Skin epidermis (tissue), 12 donors: Measurements from ENCODE around the gene SELPLG.

Experiments used
- H3K27ac ChIP-seq, 21 experiments: fragments of 200-600 bp; sonication (generic) in 11 of 21; one replicate each; pipeline ENCODE4 v1.5.0; 2020; ENCODE audit warnings: mild to moderate bottlenecking in 3 of 21, inconsistent platforms in 2 of 21, moderate library complexity in 2 of 21
- H3K4me3 ChIP-seq, 7 experiments: fragments of 200-600 bp; sonication (generic) in 2 of 7; one replicate each; pipeline ENCODE4 v1.5.0; 2020; ENCODE audit warnings: inconsistent platforms in 2 of 7, mild to moderate bottlenecking in 2 of 7, moderate library complexity in 1 of 7

SELPLG gene

DNA sequence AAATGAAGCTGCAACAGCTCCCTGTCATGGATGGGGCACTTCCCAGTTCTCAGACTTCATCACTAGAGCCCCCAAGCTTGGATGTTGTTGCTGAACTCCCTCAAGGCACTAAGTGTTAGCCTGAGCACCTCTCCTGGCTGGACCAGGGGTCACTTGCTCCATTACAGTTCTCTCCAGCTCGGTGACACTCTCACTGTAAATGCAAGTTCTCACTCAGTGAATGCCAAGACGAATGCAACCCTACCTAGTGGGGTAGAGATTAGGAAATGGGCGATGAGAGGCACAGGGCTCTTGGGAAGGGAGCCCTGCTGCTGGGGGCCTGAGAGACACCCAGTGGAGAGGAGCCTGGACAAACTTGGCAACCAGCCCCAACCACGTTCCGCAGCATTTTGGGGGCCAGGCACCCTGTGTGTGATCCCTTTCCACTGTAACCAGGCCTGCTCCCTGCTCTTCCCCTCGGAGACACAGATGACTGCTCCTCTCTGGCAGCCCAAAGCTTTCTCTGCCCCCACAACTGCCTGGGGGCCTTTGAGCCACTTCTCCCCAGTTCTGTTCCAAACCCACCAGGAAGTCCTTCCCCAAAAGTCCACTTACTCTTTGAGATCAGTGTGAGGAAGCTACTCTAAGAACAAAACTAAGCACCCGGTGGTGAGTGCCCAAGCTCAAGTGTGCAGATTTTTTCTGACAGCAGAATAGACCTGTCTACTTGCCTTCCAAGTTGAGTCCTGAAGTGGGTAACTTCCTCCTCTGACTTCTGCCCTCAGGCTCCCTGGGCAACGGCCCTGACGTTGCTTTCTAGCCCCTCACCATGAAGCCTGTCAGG, 8.0 kb upstream of the SELPLG start:
- Histone ChIP-seq H3K4me3 (no peak overlapping the region), H3K27ac (peak overlapping the region in 14 of 21 experiments; percentile 9 to 61 (median 33))

DNA sequence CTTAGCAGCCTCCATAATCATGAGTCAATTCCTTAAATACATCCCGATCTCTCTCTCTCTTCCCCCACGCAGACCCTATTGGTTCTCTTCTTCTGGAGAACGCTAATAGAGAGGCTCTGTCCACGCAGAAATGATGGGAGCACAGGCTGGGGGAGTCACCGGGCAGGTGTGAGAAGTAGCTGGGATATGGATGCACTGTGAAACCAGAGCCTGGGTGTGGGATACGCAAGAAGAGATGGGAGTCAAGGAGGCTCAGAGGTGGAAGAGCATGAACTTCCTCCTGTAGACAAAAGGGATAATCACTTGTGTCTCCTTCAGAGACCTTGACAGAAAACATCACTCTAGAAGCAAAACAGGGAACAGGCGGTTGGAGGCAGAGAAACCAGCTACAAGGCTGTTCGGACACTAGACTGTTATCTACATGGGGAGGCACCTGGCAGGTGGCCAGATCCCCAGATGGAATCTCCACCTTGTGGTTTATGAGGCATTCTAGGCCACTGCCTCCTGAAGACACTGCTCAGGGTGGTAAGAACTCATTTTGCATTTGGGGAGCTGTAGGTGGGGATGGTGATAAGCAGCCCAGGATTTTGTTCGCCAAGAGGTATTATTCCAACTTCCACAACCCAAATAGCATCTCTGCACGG, 7.2 kb upstream of the SELPLG start:
- H3K4me3 ChIP-seq, result no peak overlapping the region
- peak overlapping the region in 5 of 21 experiments; percentile 24 to 61 (median 40) for H3K27ac ChIP-seq

DNA sequence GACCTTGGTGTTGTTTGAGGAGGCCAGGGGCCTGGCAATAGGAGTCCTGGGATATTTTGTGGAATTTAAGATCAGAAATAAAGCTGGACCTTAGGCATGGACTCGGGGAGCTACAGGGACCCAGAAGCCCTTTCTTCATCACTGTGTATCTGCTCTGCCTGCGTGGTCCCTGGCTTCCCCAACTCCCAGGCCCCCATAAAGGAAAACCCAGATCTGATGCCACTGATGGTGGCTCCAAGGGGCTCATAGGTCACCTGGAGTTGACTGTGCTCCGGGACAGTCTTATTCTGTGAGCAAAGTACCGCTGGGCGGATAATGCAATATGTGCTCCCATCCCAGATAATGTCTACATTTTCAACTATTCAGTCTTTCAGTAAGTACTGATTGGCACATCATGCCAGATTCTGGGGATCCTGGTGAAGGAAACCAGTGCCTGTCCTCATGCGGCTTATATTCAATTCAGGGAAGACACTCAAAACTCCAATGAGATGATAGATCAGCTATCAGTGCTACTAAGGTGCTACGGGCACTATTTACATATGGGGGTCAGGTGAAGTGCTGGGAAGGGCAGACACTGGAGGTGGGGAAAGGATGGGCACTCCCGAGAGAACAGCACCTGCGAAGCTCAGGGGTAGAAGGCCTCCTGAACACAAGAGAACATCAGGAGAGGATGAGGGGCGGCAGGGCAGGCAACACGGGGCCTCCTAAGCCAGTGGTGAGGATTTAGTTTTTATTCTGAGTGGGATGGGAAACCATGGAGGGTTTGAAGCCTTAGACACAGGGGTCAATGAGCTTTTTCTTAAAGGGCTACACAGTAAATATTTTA, 5.5 kb upstream of the SELPLG start:
- peak overlapping the region in 17 of 21 experiments; percentile 4 to 97 (median 43) for H3K27ac ChIP-seq
- no peak overlapping the region for H3K4me3 ChIP-seq

DNA sequence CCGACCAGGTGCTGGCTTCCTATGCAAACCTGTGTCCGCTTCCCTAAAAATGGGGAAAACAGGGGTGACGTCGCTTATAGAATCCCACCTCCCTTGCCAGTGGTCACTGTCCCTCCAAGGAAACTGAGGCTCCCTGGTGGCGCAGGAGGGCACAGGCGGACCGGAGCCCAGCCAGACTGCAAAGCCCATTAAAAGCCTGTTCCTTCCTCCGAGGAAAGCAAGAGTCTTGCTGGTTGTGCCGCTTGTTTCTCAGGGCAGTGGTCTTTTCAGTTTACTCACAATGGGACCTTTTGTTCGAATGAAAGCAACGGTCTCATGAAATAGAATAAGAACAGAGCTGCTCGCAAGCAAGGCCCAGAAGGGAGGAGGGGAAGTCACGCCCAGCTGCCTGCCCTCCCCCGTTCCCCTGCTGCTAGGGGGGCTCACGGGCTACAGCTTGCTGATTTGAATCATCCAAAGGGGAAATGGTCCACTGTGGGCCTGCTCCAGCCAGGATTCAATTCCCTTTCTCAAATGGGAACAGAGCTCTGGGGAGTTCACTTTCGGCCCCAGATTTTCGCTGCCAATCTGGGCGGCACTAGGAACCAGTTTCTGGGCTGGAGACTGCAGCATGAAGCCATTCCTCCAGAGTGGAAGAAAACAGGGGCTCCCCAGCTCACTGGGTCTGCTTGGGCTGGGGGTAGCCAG, 4.6 kb upstream of the SELPLG start:
- no peak overlapping the region for H3K4me3 ChIP-seq
- peak overlapping the region in 20 of 21 experiments; percentile 2 to 97 (median 44) for H3K27ac ChIP-seq

DNA sequence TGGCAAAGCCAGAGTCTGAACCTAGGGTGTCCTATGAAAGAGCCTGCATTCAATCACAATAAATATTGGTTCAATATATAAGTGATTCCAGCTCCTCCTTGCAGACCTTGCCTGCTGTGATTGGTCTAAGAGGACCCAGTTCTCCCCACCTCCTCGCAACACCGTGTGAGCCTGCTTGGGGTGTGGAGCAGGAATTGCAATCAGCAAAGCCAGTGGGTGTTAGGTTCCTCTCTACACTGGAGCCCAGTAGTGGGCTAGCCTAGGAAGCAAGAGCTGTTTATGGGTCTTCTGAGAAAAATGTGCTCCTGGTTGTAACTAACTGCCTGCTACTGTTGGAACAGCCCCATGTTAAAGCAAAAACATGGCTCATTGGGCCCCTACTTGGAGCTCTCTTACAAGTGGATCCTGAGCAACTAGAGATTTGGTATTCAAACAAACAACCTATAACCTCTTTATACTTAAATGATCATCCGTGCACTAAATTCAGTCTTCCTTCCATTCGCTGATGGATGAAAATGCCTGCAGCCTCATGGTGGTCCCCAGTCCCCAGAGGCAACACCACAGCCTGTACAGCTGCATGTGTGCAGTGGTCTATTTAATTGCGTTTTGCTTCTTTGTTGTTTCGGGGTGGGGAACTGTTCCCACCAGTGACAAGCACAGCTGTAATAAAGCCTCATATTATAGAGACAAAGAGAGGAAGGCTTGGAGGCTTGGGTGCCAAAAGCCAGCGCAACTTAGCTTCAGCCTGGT, 3.7 kb upstream of the SELPLG start:
- peak overlapping the region in 15 of 21 experiments; percentile 28 to 97 (median 52) for H3K27ac ChIP-seq
- H3K4me3 ChIP-seq, result no peak overlapping the region

DNA sequence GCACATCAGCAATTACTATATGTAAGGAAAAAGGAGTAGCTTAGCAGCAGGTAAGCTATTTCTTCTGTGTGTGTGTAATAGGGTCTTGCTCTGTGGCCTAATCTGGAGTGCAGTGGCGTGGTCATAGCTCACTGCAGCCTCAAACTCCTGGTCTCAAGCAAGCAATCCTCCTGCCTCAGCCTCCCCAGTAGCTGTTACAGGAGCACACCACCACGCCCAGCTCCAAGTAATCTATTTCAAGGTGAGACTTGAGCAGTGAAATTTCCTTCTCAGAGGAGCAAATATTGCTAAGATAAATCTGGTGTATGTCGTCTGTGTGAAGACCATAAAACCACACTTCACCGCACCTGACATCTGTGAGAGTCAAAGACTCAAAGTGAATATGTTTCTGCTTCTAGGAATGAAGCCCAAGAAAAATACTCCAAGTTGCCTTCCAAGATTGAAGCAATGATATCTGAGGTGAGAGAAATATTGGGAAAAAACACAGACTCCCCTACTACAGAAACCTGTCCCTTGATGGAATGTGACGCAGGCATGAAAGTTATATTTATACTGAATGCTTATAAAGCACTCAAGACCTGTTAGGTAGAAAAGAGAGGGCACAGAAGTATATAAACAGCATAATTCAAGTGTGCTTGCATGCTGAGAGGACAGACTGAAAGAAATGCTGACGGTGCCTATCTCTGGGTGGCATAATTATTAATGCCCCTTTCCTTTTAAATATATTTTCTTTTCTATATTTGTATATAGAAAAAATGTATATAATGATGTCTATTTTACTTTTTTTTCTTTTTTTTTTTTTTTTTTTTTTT, 2.5 kb upstream of the SELPLG start:
- H3K27ac ChIP-seq, result peak overlapping the region in 15 of 21 experiments; percentile 23 to 97 (median 69)
- no peak overlapping the region for H3K4me3 ChIP-seq

DNA sequence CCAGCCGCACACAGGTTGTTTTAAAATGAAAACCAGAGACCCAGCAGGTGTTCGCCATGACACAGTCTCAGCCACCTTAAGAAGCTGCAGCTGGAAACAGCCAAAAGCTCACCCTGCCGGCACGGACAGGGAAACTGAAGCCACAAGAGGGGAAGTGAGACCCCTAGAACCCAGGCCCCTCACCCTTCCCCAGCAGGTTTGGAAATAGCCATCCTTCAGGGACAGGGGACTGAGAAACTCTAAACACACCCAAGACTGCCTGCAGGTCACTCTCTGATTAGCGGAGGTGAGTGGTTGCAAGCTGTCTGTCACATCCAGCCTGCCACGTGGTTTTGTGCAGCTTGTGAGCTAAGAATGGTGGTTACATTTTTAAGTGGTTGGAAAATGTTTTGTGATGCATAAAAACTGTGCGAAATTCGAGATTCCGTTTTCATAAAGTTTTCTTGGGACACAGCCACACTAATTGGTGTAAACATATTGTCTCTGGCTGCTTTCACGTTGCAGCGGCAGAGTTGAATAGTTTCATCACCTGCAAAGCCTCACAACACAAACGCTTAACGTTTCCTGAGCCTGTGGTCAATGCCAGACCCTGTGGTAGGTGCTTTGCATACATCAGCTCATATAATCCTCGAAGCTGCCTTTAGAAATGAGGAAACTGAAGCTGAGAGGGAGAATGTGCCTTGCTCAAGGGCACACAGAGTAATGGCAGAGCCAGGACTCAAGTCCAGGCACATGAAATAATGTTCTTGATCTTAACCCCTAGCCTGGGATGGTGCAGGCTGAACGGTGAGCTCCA, 1.7 kb upstream of the SELPLG start:
- Histone ChIP-seq H3K4me3 (peak overlapping the region in 1 of 7 experiments; percentile 2), H3K27ac (peak overlapping the region in 18 of 21 experiments; percentile 7 to 97 (median 78))

DNA sequence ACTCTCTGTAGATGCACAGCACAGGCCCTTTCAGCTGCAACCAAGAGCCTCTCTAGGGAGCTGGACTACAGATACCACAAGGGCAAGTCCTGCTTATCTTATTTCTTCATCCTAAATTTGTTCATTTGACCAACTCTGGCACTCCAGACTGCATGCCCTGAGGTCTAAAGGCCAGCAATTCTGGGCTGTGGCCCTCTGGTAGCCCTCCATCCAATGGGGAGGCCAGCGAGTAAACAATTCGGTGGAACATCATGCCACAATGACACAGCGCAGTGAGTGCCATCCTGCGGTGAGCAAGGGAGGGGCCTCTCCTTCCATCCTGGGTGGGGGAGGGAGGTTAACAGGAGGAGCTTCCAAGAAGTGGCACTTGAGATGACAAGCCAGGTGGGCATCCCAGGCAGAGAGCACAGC, 652 bp upstream of the SELPLG start:
- Histone ChIP-seq H3K27ac (peak overlapping the region in 19 of 21 experiments; percentile 6 to 97 (median 78)), H3K4me3 (peak overlapping the region in 3 of 7 experiments; percentile 40 to 46 (median 42))

DNA sequence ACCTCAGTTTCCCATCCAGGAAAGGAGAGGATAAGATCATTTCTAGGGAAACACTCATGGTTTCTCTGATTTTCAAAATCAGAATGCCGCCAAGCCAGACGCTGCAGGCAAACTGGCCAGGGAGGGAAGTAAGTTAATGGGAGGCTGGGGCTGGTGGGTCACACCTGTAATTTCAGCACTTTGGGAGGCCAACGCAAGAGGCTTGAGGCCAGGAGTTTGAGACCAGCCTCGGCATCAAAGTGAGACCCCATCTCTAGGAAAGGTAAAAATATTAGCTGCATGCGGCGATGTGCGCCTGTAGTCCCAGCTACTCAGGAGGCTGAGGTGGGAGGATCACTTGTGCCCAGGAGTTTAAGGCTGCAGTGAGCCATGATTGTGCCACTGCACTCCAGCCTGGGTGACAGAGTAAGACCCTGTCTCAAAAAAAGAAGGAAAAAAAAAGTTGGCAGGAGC, 587 bp downstream of the SELPLG start:
- H3K27ac ChIP-seq, result peak overlapping the region; percentile 14 to 97 (median 77)
- H3K4me3 ChIP-seq, result peak overlapping the region; percentile 25 to 46 (median 30)

DNA sequence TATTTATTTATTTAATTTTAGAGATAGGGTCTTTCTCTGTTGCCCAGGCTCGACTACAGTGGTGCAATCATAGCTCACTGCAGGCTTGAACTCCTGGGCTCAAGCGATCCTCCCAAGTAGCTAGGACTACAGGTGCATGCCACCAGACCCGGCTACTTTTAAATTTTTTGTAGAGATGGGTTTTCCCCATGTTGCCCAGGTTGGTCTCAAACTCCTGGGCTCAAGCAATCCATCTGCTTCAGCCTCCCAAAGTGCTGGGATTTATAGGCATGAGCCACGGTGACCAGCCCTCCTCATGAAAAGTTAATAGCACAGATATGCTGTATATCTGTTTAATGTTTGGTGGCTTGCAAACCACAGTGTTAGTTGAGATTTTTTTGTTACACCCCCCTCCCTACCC, 2.4 kb downstream of the SELPLG start:
- H3K27ac ChIP-seq, result peak overlapping the region in 17 of 21 experiments; percentile 19 to 97 (median 81)

DNA sequence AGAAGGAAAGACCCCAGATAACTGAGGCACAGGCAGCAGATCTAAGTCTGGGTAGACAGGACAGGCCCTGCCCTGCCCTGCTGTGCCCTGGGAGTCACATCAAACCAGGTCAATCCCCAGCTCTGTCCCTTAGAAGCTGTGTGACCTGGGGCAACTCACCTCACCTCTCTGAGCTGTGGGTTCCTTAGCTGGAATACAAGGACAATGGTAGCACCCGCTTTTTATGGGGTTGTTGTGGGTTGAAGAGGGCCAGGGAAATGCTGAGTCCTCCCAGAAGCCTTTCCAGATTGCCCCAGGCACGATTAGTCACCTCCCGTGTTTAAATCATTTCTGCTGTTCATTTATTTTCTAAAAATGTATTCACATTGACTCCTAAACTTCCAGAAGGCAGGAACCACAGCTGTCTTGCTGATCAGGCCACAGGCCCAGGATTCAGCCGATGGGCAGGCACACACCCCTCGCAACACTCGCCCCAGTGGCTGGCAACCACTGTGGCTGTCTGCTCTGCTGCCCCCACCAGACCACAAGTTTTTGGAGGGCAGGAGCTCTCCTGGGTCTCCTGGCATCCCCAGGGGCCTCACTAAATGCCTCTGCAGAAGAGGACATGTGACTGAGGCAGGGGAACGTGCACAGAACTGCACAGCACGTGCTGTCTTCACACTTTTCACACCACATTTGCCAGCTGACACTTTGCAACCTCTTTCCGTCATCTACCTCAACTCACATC, 3.0 kb downstream of the SELPLG start:
- Histone ChIP-seq H3K4me3 (peak overlapping the region in 1 of 7 experiments; percentile 5), H3K27ac (peak overlapping the region in 20 of 21 experiments; percentile 14 to 97 (median 78))

More for the DNA sequence above, 2.4 kb downstream of the SELPLG start:
- H3K4me3 ChIP-seq, result peak overlapping the region in 4 of 7 experiments; percentile 25 to 46 (median 41)

DNA sequence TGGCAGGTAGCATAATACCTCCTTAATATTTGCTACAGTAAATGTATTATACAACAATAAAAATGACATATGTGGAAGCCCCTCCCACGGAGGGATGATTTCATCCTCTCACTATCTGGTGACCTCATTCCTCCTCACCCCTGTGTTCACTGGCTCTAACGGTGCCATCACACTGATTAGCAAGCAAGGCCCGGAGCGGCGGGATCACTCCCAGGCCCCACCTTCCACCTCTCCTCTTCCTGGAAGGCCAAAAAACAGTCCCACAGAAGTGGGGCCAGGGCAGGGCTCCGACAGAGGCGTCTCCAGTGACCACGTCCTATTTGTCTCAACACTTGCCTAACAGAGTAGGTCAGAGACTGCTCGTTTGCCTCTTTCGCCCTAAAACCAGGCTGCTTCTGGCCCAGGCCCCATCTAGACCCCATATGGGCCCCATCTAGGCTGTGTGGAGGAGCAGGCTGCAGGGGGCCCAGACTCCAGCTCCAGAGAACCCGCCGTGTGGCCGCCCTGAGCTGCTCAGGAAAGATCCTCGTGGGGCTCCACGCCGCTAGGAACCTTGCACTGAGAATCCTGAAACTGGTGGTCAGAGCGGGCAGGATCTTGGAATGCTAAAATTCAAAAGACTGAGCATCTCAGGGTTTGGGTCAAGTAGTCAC, 3.7 kb downstream of the SELPLG start:
- H3K27ac ChIP-seq, result peak overlapping the region in 20 of 21 experiments; percentile 14 to 97 (median 78)

DNA sequence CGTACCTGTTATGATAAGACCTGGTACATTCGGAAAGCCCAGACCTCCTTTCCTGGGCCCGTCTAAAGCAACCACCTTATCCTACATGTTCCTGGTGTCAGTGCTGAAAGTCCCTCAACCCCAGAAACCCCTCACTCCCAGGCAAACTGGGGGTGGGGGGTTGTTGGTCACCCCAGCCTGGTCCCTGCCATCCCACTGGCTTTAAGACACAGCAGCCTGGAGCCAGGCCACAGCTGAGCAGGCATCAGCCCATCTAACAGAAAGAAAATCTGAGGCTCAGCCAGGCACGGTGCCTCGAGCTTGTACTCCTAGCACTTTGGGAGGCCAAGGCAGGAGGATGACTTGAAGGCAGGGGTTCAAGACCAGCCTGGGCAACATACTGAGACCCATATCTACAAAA, 4.5 kb downstream of the SELPLG start:
- H3K27ac ChIP-seq, result peak overlapping the region in 19 of 21 experiments; percentile 47 to 97 (median 80)
- H3K4me3 ChIP-seq, result peak overlapping the region in 5 of 7 experiments; percentile 22 to 37 (median 26)

More for the DNA sequence above, 3.7 kb downstream of the SELPLG start:
- H3K4me3 ChIP-seq, result peak overlapping the region in 4 of 7 experiments; percentile 5 to 37 (median 20)

DNA sequence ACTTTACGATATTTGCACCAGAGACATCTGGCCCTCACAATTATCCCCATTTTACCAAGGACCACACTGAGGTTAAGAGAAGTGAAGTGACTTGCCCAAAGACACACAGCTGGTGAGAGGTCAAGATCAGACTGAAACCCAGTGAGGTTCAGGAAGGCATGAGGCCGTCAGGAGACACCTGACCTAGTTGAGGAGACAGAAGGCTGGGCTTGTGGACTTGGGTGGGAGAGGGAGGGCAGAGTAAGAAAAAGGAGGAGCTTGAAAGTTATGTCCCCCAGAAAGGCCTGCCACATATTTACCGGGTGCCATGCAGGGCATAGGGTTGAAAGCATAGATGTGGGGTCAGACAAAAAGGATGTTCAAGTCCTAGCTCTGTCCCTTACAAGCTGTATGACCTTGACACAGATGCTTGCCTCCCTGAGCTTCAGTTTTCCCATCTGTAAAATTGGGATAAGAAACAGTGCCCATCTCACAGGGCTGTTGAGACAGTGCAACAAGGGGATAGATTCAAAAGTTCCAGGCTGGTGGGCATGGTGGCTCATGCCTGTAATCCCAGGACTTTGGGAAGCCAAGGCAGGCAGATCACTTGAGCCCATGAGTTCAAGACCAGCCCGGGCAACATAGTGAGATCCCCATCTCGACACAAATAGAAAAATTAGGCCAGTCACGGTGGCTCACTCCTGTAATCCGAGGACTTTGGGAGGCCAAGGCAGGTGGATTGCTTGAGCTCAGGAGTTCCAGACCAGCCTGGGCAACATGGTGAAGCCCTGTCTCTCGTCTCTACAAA, 6.4 kb downstream of the SELPLG start:
- Histone ChIP-seq H3K4me3 (no peak overlapping the region), H3K27ac (peak overlapping the region in 16 of 21 experiments; percentile 29 to 97 (median 84))

DNA sequence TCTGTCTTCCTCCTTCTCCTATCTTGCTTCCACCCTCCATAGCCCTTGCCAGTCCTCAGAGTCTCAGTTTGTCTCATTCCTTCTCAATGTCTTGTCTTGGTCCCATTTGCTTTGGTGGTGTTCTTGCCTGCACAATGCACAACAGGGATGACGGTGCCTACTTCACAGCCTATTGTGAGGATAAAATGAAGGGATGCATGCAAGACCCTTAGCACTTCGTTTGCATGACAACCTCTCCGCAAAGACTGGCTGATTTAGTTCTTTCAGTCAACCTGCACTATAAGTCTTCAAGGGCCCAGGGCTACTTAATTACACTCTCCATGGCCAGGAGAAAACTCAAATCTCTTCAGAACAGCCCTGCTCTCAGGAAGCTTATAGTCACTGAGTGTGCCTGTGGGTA, 8.5 kb downstream of the SELPLG start:
- Histone ChIP-seq H3K4me3 (no peak overlapping the region), H3K27ac (no peak overlapping the region)
